ENCODE data around the gene TLR10. TPM values are rescaled to one million over a fixed set of nuclear protein-coding genes. Genes with fewer than 3 reads are reported as not detected.

Gene TLR10
- total and polyA plus RNA-seq, 2 of the 13 experiments (the other 11 are each of a cell fraction or from before 2014, with no cell fraction given): not detected

- TF ChIP-seq ZNF343 (CRISPR knock-in tag; IDR thresholded peaks at IDR 0.05): 0 out of 2 replicates have a peak, but pooled peaks have one; percentile 67
- peak; percentile 35 to 66; a peak in 2 of 4 replicates for TF ChIP-seq HMGXB4 (CRISPR knock-in tag; IDR thresholded peaks at IDR 0.05; ENCODE audit: borderline replicate concordance in 1 of 2, low read depth in 1 of 2)
- no peak for TF ChIP-seq ZNF367 (CRISPR knock-in tag; IDR thresholded peaks at IDR 0.05; ENCODE audit: borderline replicate concordance)
- 0 out of 2 replicates have a peak, but pooled peaks have one; percentile 18 for TF ChIP-seq ZNF782 (CRISPR knock-in tag; IDR thresholded peaks at IDR 0.05; ENCODE audit: borderline replicate concordance)
- TF ChIP-seq NR2F6 (IDR thresholded peaks at IDR 0.05): peak; percentile 46
- TF ChIP-seq NR2F6 (CRISPR knock-in tag; IDR thresholded peaks at IDR 0.05): peak; percentile 46; the same call in 1 of the 2 replicates
- TF ChIP-seq ZNF768 (CRISPR knock-in tag; IDR thresholded peaks at IDR 0.05): peak; percentile 88
- peak; percentile 78 for TF ChIP-seq MAX (IDR thresholded peaks at IDR 0.05)
- TF ChIP-seq ZNF883 (CRISPR knock-in tag; IDR thresholded peaks at IDR 0.05; ENCODE audit: not compliant biosample characterization): no peak
- TF ChIP-seq RORA (CRISPR knock-in tag; IDR thresholded peaks at IDR 0.05): no peak
- no peak for TF ChIP-seq PATZ1 (CRISPR knock-in tag; IDR thresholded peaks at IDR 0.05)
- TF ChIP-seq TRAFD1 (CRISPR knock-in tag; IDR thresholded peaks at IDR 0.05; ENCODE audit: borderline replicate concordance): no peak
- peak; percentile 66 for TF ChIP-seq ZFX (CRISPR knock-in tag; IDR thresholded peaks at IDR 0.05; ENCODE audit: low read depth)
- TF ChIP-seq ESRRA (CRISPR knock-in tag; IDR thresholded peaks at IDR 0.05; ENCODE audit: low read depth): 0 out of 2 replicates have a peak, but pooled peaks have one; percentile 41
- no peak for TF ChIP-seq CHCHD3 (CRISPR knock-in tag; IDR thresholded peaks at IDR 0.05)
These were observed 51.8 kb downstream of the TLR10 start (continued) for GRCh38 chr4:38730830-38731646.
